ENCODE data around the gene GEMIN4.
"Not testable (repeated sequence)": the region's sequence is repeated elsewhere in the genome, so short reads cannot be mapped to it uniquely, and the experiment has no call there.

GEMIN4 gene

DNA sequence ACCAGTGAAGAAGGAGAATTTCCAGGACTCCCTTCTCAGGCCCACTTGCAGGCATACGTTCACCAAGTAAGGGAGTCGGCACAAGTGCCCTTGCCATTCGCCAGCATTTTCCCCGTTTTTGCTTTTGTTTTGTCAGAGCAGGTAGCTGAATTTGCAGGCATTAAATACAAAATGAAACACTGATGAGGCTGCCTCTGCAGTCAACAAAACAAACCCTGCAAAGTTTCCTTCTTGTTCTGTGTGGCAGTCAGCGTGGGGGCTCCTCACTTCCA lies 22.2 kb upstream of the GEMIN4 start:
- DNase-seq, result no peak

DNA sequence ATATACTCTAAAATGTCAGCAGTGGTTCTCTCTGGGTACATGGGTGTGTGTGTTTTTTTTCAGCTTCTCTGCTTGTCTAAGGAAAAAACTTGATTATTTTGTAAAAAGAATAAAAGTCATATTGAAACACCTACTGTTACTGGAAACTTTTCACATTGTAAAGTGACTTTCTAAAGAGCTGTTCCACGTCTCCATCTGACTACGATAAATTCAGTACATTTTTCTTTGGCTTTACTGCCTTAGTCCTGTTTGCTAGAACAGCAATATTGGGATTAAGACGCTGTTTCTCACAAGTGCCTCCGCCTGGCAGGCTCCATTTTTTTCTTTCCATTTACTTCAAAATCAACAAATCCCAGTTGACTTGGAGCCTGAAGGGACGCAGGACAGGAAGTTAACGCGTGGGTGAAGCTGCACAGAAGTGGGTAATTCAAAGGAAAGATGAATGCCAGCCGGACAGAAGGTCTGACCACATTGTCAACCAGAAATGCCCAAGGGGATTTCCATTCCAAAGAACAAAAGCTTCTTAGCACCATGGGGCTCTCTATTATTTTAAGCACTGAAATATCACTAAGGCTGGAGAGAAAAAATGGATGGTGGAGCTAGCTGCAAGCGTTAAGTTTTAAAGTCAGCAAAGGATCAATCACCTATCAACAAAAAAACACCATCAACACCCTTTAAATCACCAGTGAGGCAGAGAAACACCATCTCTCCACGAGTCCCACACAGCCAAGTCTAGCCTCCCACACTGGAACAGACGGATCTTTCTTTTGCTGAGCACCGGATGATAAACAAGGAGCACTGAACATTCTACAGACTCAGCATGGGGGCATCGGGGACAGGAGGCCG lies 21.6 kb upstream of the GEMIN4 start:
- DNase-seq, result no peak

GRCh38 chr17:773016-773415 lies 21.0 kb upstream of the GEMIN4 start:
- DNase-seq, result no peak

- DNase-seq, result no peak
Measured at GRCh38 chr17:767076-767475, 15.0 kb upstream of the GEMIN4 start.

GRCh38 chr17:760371-760770 lies 8.3 kb upstream of the GEMIN4 start:
- no peak for DNase-seq

DNA sequence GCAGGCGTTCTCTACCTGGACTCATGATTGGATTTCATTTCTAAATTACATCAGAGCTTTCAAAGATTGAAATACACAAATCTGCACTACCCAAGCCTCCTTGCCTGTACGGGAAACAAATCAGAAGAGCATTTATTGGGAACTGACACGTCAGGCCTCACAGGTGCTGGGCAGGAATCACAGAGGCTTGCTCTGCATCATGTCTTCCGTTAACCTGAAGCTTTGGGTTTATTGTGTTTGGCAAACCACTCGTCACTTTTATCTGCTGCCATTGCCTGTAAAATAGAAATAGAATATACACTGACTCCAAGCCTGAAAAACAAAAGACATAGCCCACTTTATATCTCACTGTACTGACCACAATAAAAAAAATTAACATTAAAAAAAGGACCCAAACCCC lies 7.9 kb upstream of the GEMIN4 start:
- no peak for DNase-seq

- DNase-seq, result not testable (repeated sequence)
Measured at GRCh38 chr17:756010-756567, 4.0 kb upstream of the GEMIN4 start.

DNA sequence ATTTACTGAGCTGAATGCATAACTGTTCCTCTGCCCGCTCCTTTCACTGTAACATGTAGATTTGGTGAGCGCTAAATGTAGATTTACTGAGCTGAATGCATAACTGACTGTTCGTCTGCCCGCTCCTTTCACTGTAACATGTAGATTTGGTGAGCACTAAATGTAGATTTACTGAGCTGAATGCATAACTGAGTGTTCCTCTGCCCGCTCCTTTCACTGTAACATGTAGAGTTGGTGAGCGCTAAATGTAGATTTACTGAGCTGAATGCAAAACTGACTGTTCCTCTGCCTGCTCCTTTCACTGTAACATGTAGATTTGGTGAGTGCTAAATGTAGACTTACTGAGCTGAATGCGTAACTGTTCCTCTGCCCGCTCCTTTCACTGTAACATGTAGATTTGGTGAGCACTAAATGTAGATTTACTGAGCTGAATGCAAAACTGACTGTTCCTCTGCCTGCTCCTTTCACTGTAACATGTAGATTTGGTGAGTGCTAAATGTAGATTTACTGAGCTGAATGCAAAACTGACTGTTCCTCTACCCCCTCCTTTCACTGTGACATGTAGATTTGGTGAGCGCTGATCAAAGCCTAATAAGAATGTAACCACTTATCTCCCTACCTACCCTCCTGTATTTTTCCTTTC lies 3.4 kb upstream of the GEMIN4 start:
- not testable (repeated sequence) for DNase-seq

DNA sequence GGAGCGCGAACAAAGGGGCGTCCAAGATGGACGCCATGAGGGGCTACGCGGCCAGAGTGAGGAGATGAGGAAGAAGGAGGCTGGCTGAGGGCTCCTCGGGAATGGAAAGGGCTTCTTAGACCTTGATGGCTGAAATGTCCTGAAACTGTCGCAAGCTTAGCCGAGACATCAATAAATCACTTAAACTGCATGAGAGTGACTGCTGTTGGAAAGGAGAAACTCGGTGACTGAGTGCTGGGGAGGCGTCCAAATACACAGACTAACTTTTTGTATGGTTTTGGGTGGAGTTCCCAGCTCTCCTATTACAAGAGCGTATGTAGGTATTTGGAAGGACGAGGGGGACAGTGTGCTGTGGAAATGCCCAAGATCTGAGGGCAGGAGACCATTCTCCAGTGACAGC lies 1.4 kb upstream of the GEMIN4 start:
- DNase-seq, result no peak

GRCh38 chr17:752620-753219 lies 656 bp upstream of the GEMIN4 start:
- DNase-seq, result peak; percentile 34

GRCh38 chr17:751269-752001 lies 629 bp downstream of the GEMIN4 start:
- DNase-seq, result peak; percentile 22

DNA sequence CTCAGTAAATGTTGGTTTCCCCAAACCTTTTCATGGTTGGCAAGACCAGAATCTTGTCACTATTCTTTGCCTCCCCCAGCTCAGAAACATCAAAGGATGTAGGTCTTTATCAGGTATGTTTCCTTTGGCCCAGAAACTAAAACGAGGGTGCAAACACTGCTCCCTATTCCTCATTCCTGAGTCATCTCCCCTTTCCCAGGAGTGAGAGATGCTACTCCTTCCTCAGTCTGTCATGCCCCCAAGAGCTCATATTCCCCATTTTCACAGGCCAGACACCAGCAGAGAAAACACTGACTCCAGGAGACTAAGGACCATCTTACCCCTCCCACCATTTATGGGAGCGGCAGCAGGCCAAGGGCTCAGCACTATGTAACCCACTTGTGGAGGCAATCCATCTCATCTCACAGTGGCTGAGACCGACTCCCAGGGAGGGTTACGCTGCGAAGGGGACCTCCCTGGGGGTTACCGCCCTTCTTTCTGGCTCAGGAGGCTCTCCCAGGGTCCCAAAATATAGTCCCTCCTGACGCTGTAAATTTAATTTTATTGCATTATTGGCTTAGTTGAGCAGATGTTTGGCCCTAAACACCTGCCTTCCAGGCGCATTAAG lies 1.5 kb downstream of the GEMIN4 start:
- DNase-seq, result peak; percentile 76

DNA sequence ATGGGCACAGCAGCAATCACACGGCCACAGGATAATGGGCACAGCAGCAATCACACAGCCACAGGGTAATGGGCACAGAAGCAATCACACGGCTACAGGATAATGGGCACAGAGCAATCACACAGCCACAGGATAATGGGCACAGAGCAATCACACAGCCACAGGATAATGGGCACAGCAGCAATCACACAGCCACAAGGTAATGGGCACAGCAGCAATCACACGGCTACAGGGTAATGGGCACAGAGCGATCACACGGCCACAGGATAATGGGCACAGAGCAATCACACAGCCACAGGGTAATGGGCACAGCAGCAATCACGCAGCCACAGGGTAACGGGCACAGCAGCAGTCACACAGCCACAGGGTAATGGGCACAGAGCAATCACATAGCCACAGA lies 2.7 kb downstream of the GEMIN4 start:
- not testable (repeated sequence) for DNase-seq

GRCh38 chr17:748604-749003 lies 3.5 kb downstream of the GEMIN4 start:
- not testable (repeated sequence) for DNase-seq

GRCh38 chr17:746783-747629 lies 5.1 kb downstream of the GEMIN4 start:
- no peak for DNase-seq

- DNase-seq, result no peak
Measured at GRCh38 chr17:746181-746580, 5.9 kb downstream of the GEMIN4 start.

DNA sequence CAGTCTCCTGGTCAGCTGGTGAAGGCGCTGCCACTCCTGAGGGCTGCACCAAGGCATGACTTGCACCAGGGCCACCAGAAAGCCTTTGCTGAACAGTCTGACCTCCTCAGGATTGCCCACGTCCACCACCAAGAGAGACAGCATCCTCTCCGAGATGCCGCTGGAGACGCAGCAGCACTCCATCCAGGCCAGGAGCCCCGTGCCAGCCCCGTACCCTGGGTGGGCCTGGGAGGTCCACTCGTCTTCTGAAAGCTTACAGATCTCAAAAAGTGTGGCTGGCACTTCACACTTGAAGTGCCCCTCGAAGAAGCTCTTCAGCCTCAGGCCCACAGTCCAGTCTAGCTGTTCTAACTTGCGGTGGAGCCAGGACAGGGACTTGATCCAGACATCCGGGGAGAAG lies 6.7 kb downstream of the GEMIN4 start:
- DNase-seq, result no peak

DNA sequence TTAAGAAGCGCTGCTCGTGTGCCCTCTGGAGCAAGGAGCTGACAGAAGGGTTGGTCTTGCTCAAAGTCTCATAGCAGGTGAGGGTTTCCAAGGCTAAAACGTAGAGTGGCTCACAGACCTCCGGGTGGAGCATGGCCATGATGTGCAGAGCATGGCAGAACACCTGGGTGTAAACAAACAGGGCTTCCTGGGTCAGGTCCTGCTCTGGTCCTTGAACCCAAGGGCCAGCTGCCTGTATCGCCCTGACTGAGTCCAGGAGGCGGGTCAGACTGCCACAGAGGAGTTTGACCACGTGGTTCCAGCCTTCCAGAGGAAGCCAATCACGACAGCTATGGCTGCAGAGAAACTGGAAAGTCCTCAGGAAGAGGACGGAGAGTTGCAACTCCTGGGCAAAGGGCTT lies 7.1 kb downstream of the GEMIN4 start:
- no peak for DNase-seq

- no peak for DNase-seq
Measured at GRCh38 chr17:743139-743538, 8.9 kb downstream of the GEMIN4 start.

DNA sequence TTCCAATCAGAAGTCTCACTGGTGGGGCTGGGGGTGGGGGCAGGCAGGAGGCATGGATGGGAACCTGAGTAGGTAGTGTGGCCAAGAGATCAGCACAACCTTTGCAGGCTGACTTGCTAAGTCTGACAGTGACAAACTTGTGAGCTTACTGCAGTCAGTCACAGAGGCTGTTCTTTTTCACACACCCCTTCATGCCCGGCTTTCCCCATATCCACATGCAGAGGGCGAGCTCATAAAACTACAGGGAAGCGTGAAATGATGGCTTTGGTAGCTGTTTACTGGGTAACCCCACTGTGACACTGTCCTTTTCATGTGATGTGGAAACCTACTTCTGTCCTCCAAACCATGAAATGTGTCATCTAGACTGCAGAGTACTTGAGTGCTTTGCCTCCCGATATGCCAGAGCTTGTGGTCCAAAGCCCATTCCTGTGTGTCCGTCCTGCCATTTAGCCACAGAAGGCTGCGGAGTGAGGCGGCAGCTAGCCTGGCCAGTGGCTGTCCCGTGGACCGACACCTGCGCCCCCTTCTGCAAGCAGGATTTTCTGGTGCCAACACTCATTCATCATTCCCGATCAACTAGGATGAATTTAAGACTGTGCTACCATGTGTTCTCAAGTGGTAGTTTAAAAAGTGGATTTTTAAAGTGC lies 9.8 kb downstream of the GEMIN4 start:
- no peak for DNase-seq

DNA sequence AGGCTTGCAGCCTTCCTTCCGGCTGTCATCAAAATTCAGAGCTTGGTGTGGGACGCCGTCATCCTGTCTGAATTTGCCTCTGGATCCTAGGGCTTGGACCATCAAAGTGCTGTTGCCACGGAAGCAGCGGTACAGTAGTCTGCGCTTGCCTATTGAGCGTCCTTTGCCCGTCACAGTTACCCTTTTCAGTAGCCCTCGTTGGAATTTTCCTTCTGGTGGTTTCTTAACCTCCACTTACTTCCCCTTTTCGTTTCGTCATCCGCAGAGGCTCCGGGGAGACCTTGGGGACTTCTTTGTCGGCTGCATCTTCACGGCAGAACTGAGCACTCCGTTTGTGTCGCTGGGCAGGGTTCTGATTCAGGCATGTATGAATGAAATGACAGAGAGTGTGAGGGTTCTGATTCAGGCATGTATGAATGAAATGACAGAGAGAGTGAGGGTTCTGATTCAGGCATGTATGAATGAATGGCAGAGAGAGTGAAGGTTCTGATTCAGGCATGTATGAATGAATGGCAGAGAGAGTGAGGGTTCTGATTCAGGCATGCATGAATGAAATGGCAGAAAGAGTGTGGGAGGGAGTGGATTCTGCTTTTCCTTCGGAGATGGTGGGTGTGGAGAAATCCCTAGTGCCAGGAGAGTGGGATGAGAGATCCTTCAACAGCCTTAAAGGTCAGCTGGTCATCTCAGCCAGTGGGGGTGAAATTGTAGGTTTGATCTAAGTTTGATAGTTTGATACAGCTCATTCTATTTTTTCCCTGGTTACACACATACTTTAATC lies 11.6 kb downstream of the GEMIN4 start:
- no peak for DNase-seq
